ENCODE measurements around the gene RUNX3. TPM values are rescaled to one million over a fixed set of nuclear protein-coding genes. Genes with fewer than 3 reads are reported as not detected.

Gene RUNX3
- total and polyA plus RNA-seq, 2 donors (not counting 1 experiment from before 2014, with no cell fraction given) = 0.48 to 0.66 TPM

DNA sequence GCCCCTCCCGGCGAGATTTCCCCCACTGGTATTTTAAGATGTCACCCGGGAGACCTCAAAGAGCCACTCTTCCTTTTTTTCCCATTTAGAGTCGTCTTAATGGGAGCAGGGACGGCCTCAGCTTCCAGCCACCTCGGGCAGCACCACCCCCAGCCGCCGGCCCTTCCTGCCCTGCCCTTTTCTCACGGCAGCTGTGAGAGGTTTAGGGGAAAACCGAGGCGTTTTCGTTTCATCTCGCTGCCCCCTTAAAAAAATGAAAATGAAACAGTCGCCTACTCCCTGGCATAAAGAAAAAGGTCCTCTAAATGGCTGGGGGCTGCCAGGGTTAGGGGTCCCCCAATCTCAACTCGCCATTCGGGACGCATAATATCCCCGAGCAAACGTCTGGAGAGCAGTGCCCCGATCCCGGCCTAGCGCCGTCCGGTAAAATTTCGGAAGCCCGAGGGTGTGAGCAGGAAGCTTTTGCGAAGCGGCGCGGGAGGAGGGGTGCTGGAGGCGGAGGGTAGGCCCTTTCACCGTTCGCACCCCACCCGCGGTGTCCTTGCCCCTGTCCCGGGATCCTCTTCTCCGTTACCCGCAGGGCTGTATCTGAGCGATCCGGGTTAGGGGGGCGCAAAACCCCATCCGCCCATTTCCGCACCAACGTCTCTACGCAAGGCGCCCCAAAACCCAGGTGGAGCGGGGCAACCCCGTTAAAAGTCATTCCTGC lies 1.2 kb downstream of the RUNX3 start:
- Histone ChIP-seq H3K36me3 (ENCODE audit: control insufficient read depth, insufficient read depth, low read length) (no peaks in the 10 kb centered on the region), H3K4me2 (ENCODE audit: extremely low read depth, insufficient read depth, low read length) (peak overlapping the region; percentile 17), H4K20me1 (ENCODE audit: control insufficient read depth, extremely low read depth, insufficient read depth, low read length) (no peaks in the 10 kb centered on the region), H2AFZ (ENCODE audit: low read length) (no peak overlapping the region), H3K79me2 (ENCODE audit: control insufficient read depth, insufficient read depth, low read length) (no peaks in the 10 kb centered on the region), H3K4me3 (replicated peaks in 1 of 4; ENCODE audit: control extremely low read depth in 1 of 4, insufficient read depth in 1 of 4, low read depth in 3 of 4, low read length in 4 of 4) (peak overlapping the region in 3 of 4 experiments; percentile 17 to 56 (median 35)), H3K27ac (ENCODE audit: insufficient read depth, low read length) (no peak overlapping the region), H3K27me3 (ENCODE audit: control insufficient read depth, insufficient read depth, low read length) (peaks cover 58% of the 10 kb centered on the region), H3K4me1 (ENCODE audit: control insufficient read depth, extremely low read depth, insufficient read depth, low read length) (peaks cover 2% of the 10 kb centered on the region), H3K9me3 (ENCODE audit: control insufficient read depth, insufficient read depth, low read depth, low read length) (no peaks in the 10 kb centered on the region), H3K9ac (ENCODE audit: insufficient read depth, low read length) (no peak overlapping the region)
- no peak for DNase-seq (ENCODE audit: low read depth in 2 of 2)
- peak; percentile 72 for TF ChIP-seq EZH2 (IDR thresholded peaks at IDR 0.05; ENCODE audit: low read length, missing control alignments)
- TF ChIP-seq, protein P1, sequence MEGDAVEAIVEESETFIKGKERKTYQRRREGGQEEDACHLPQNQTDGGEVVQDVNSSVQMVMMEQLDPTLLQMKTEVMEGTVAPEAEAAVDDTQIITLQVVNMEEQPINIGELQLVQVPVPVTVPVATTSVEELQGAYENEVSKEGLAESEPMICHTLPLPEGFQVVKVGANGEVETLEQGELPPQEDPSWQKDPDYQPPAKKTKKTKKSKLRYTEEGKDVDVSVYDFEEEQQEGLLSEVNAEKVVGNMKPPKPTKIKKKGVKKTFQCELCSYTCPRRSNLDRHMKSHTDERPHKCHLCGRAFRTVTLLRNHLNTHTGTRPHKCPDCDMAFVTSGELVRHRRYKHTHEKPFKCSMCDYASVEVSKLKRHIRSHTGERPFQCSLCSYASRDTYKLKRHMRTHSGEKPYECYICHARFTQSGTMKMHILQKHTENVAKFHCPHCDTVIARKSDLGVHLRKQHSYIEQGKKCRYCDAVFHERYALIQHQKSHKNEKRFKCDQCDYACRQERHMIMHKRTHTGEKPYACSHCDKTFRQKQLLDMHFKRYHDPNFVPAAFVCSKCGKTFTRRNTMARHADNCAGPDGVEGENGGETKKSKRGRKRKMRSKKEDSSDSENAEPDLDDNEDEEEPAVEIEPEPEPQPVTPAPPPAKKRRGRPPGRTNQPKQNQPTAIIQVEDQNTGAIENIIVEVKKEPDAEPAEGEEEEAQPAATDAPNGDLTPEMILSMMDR (conservative IDR thresholded peaks at IDR 0.05 in 1 of 2, IDR thresholded peaks at IDR 0.05 in 1 of 2; ENCODE audit: low read depth in 1 of 2, low read length in 2 of 2) = no peak

DNA sequence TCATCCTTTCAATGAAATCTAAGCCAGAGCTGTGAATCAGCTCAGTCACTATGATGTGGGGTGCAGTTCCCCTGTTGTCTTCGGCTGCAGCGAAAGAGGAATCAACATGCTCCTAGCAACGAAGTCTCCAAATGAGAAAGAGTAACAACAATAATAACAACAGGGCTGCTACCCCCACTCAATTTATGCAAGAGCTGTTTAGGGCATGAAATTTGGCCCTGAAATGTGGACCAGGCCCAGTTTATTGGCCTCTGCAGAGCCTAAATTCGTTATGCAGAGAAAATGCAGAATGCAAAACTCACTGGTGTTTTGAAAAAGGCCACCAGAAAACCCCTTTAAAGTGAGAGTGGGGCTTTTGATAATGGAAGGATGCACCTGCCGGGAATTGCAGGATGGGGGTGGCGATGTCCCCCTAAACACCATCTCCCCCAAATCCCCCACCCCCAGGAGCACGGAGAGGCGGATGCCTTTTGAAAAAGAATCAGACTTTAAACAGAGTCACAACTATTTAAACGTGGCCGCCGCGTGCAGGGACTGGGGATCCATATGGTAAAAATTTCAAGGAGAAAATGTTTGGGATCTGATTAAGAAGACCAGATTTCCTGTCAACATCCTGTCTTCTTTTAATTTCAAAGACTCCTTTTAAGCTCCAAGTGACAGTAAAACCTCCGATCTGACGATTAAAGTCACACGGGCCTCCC lies 1.9 kb downstream of the RUNX3 start:
- H3K4me1 ChIP-seq (ENCODE audit: control insufficient read depth, extremely low read depth, insufficient read depth, low read length) = peaks cover 2% of the 10 kb centered on the region
- H3K79me2 ChIP-seq (ENCODE audit: control insufficient read depth, insufficient read depth, low read length) = no peaks in the 10 kb centered on the region
- no peaks in the 10 kb centered on the region for H3K36me3 ChIP-seq (ENCODE audit: control insufficient read depth, insufficient read depth, low read length)
- H2AFZ ChIP-seq (ENCODE audit: low read length) = no peak overlapping the region
- H3K9ac ChIP-seq (ENCODE audit: insufficient read depth, low read length) = no peak overlapping the region
- no peak overlapping the region for H3K27ac ChIP-seq (ENCODE audit: insufficient read depth, low read length)
- H4K20me1 ChIP-seq (ENCODE audit: control insufficient read depth, extremely low read depth, insufficient read depth, low read length) = no peaks in the 10 kb centered on the region
- H3K9me3 ChIP-seq (ENCODE audit: control insufficient read depth, insufficient read depth, low read depth, low read length) = no peaks in the 10 kb centered on the region
- TF ChIP-seq EZH2 (IDR thresholded peaks at IDR 0.05; ENCODE audit: low read length, missing control alignments) = no peak
- TF ChIP-seq, protein P1 (conservative IDR thresholded peaks at IDR 0.05 in 1 of 2, IDR thresholded peaks at IDR 0.05 in 1 of 2; ENCODE audit: low read depth in 1 of 2, low read length in 2 of 2) = no peak
- peak overlapping the region in 2 of 4 experiments; percentile 16 to 56 for H3K4me3 ChIP-seq (replicated peaks in 1 of 4; ENCODE audit: control extremely low read depth in 1 of 4, insufficient read depth in 1 of 4, low read depth in 3 of 4, low read length in 4 of 4)
- peak overlapping the region; percentile 17 for H3K4me2 ChIP-seq (ENCODE audit: extremely low read depth, insufficient read depth, low read length)
- peaks cover 53% of the 10 kb centered on the region for H3K27me3 ChIP-seq (ENCODE audit: control insufficient read depth, insufficient read depth, low read length)
- DNase-seq (ENCODE audit: low read depth in 2 of 2) = peak in 1 of 2 donors; percentile 35

DNA sequence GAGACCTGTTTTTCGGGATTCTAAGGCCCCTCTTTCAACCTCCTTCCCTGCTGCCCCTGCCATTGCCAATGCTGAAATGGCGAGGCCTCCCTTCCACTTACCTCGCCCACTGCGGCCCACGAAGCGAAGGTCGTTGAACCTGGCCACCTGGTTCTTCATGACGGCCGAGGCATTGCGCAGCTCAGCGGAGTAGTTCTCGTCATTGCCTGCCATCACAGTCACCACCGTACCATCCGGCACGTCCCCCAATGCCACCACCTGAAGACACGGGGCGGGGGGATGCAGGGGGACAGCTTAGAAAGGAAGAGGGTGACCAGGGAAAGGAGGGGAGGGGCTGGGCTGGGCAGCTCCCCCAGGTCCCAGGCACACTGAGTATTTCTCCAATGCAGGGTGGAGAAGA lies 2.6 kb downstream of the RUNX3 start:
- Histone ChIP-seq H3K9ac (ENCODE audit: insufficient read depth, low read length) (no peak overlapping the region), H3K4me3 (replicated peaks in 1 of 4; ENCODE audit: control extremely low read depth in 1 of 4, insufficient read depth in 1 of 4, low read depth in 3 of 4, low read length in 4 of 4) (no peak overlapping the region), H3K27me3 (ENCODE audit: control insufficient read depth, insufficient read depth, low read length) (peaks cover 47% of the 10 kb centered on the region), H3K27ac (ENCODE audit: insufficient read depth, low read length) (no peak overlapping the region), H3K79me2 (ENCODE audit: control insufficient read depth, insufficient read depth, low read length) (no peaks in the 10 kb centered on the region), H3K4me1 (ENCODE audit: control insufficient read depth, extremely low read depth, insufficient read depth, low read length) (peaks cover 2% of the 10 kb centered on the region), H4K20me1 (ENCODE audit: control insufficient read depth, extremely low read depth, insufficient read depth, low read length) (no peaks in the 10 kb centered on the region), H3K4me2 (ENCODE audit: extremely low read depth, insufficient read depth, low read length) (no peak overlapping the region), H3K36me3 (ENCODE audit: control insufficient read depth, insufficient read depth, low read length) (no peaks in the 10 kb centered on the region), H3K9me3 (ENCODE audit: control insufficient read depth, insufficient read depth, low read depth, low read length) (no peaks in the 10 kb centered on the region), H2AFZ (ENCODE audit: low read length) (no peak overlapping the region)
- TF ChIP-seq EZH2 (IDR thresholded peaks at IDR 0.05; ENCODE audit: low read length, missing control alignments) = no peak
- TF ChIP-seq, protein P1 (conservative IDR thresholded peaks at IDR 0.05 in 1 of 2, IDR thresholded peaks at IDR 0.05 in 1 of 2; ENCODE audit: low read depth in 1 of 2, low read length in 2 of 2) = no peak
- DNase-seq (ENCODE audit: low read depth in 2 of 2) = no peak

Data from fibroblast of lung (primary cell).